Chondrocyte (in vitro differentiated cells): ENCODE data around the gene TSHR. TPM values are rescaled to one million over a fixed set of nuclear protein-coding genes. Genes with fewer than 3 reads are reported as not detected.

ENCODE experiments used
- DNase-seq: peaks from one replicate; pipeline ENCODE4 v3.0.0; 2021; ENCODE audit warnings: mixed read lengths, low spot score
- H3K27ac Mint-ChIP-seq: one replicate; pipeline ENCODE4 v1.8.0; 2021; ENCODE audit warnings: mild to moderate bottlenecking, moderate library complexity, mixed read lengths; ENCODE audit not compliant: unreplicated experiment
- H3K27me3 Mint-ChIP-seq: 2 replicates; pipeline ENCODE4 v1.8.0; 2021; ENCODE audit warnings: low read depth, mixed read lengths
- H3K36me3 Mint-ChIP-seq: 2 replicates; pipeline ENCODE4 v1.8.0; 2021; ENCODE audit warnings: low read depth, mixed read lengths
- H3K4me1 Mint-ChIP-seq: 2 replicates; pipeline ENCODE4 v1.8.0; 2021; ENCODE audit warnings: low read depth, mild to moderate bottlenecking, mixed read lengths
- H3K4me3 Mint-ChIP-seq: one replicate; pipeline ENCODE4 v1.8.0; 2021; ENCODE audit warnings: mild to moderate bottlenecking, moderate library complexity, mixed read lengths; ENCODE audit not compliant: unreplicated experiment
- H3K9me3 Mint-ChIP-seq: 2 replicates; pipeline ENCODE4 v1.8.0; 2021; ENCODE audit warnings: low read depth, mixed read lengths
- total RNA-seq: library from RNA; stranded (reverse); gene quantifications from 3 replicates; pipeline ENCODE4 v1.2.1, GENCODE V29; 2021
- TF ChIP-seq, protein P1 (sequence below): fragments of 200-600 bp; sonication (generic); IDR thresholded peaks from 2 replicates; pipeline ENCODE4 v1.5.0; 2021; ENCODE audit warnings: antibody characterized with exemption, mild to moderate bottlenecking, moderate library complexity

Gene TSHR
- total RNA-seq, 1 donor from 2014 or later = not detected

DNA sequence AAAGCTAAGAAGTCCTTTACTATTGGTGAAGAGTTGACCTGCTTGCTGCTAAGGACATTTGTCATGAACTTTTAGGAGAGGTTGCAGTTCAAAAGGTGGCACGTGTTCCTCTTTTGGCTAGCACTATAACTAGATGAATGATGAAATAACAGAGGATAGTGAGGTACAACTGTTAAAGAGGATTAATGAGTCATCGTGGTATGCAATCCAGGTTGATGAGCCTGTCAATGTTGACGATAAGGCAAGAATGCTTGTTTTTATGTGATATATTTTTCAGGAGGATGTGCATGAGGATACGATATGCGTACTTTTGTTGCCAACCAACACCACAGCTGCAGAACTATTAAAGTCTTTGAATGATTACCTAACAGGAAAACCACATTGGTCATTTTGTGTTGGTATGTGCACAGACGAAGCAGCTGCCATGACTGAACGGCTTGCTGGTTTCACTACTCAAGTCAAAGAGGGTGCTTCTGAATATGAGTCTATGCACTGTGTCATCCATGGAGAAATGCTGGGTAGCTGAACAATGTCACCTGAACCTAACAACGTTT, 24.5 kb upstream of the TSHR start:
- H3K27me3 Mint-ChIP-seq = no peaks in the 10 kb centered on the region
- peaks cover 9% of the 10 kb centered on the region for H3K4me1 Mint-ChIP-seq
- TF ChIP-seq, protein P1, sequence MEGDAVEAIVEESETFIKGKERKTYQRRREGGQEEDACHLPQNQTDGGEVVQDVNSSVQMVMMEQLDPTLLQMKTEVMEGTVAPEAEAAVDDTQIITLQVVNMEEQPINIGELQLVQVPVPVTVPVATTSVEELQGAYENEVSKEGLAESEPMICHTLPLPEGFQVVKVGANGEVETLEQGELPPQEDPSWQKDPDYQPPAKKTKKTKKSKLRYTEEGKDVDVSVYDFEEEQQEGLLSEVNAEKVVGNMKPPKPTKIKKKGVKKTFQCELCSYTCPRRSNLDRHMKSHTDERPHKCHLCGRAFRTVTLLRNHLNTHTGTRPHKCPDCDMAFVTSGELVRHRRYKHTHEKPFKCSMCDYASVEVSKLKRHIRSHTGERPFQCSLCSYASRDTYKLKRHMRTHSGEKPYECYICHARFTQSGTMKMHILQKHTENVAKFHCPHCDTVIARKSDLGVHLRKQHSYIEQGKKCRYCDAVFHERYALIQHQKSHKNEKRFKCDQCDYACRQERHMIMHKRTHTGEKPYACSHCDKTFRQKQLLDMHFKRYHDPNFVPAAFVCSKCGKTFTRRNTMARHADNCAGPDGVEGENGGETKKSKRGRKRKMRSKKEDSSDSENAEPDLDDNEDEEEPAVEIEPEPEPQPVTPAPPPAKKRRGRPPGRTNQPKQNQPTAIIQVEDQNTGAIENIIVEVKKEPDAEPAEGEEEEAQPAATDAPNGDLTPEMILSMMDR = no peak
- H3K4me3 Mint-ChIP-seq = no peak overlapping the region
- peaks cover 12% of the 10 kb centered on the region for H3K9me3 Mint-ChIP-seq
- no peak overlapping the region for H3K27ac Mint-ChIP-seq
- DNase-seq = no peak
- H3K36me3 Mint-ChIP-seq = peaks cover 3% of the 10 kb centered on the region

DNA sequence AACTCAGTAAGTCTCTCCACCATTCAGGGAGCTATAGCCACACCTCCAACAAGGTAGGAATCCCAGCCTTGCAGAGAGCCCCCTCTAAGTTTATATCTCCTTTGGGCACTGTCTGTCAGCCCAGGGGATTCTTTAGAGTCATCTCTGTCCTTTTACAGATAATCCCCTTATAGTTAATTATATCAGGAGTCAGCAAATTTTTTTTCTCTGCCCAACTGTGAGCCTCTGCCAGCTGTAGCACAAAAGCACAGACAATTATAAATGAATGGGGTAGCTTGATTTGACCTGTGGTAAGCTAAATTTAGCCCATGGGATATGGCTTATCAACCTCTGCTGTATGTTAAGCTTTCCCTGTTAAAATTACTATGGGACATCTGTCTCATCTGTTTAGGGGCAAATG, 22.1 kb upstream of the TSHR start:
- TF ChIP-seq, protein P1 = no peak
- peaks cover 11% of the 10 kb centered on the region for H3K9me3 Mint-ChIP-seq
- H3K27ac Mint-ChIP-seq = no peak overlapping the region
- H3K27me3 Mint-ChIP-seq = no peaks in the 10 kb centered on the region
- no peak overlapping the region for H3K4me3 Mint-ChIP-seq
- peaks cover 3% of the 10 kb centered on the region for H3K4me1 Mint-ChIP-seq
- peaks cover 3% of the 10 kb centered on the region for H3K36me3 Mint-ChIP-seq
- no peak for DNase-seq

DNA sequence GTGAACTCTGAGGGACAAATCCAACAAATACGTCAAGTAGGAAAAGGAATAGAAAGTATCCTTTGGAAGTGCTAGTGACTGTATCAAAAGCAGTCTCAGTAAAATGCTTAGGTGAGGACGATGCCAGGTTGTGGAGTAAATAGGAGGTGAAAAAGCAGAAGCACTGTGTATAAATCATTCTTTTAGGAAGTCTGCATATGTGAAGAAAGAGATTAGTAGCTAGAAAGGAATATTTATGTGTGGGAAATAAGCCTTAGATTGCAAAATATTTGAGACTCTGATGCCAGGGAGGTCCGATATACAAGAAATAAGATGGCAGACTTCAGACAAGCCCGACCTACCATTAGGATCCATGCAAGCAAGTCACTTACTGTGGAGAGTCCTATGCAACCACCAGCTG, 21.7 kb upstream of the TSHR start:
- H3K4me3 Mint-ChIP-seq = no peak overlapping the region
- H3K27me3 Mint-ChIP-seq = no peaks in the 10 kb centered on the region
- peaks cover 8% of the 10 kb centered on the region for H3K9me3 Mint-ChIP-seq
- no peak for DNase-seq
- peaks cover 2% of the 10 kb centered on the region for H3K36me3 Mint-ChIP-seq
- TF ChIP-seq, protein P1 = no peak
- peaks cover 3% of the 10 kb centered on the region for H3K4me1 Mint-ChIP-seq
- H3K27ac Mint-ChIP-seq = no peak overlapping the region

DNA sequence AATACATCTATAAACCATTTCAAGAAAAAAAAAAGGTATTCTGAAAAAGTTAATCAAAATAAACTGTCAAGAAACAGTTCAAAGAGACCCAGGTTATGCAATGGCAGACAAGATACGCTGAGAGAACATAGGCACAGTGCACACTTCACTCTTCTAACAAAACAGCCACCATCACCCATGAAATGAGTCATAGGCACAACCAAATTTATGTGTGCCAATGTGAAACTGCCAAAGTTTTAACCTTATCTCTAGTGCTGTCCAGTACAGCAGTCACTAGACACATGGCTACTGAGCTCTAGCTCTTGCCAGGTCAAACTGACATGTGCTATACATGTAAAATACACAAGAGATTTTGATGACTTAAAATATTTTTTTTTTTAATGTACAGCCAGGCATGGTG, 15.3 kb upstream of the TSHR start:
- TF ChIP-seq, protein P1 = no peak
- Mint-ChIP-seq H3K36me3 (no peaks in the 10 kb centered on the region), H3K4me3 (no peak overlapping the region), H3K27ac (no peak overlapping the region), H3K27me3 (no peaks in the 10 kb centered on the region), H3K4me1 (peaks cover 18% of the 10 kb centered on the region), H3K9me3 (no peaks in the 10 kb centered on the region)
- DNase-seq = no peak

DNA sequence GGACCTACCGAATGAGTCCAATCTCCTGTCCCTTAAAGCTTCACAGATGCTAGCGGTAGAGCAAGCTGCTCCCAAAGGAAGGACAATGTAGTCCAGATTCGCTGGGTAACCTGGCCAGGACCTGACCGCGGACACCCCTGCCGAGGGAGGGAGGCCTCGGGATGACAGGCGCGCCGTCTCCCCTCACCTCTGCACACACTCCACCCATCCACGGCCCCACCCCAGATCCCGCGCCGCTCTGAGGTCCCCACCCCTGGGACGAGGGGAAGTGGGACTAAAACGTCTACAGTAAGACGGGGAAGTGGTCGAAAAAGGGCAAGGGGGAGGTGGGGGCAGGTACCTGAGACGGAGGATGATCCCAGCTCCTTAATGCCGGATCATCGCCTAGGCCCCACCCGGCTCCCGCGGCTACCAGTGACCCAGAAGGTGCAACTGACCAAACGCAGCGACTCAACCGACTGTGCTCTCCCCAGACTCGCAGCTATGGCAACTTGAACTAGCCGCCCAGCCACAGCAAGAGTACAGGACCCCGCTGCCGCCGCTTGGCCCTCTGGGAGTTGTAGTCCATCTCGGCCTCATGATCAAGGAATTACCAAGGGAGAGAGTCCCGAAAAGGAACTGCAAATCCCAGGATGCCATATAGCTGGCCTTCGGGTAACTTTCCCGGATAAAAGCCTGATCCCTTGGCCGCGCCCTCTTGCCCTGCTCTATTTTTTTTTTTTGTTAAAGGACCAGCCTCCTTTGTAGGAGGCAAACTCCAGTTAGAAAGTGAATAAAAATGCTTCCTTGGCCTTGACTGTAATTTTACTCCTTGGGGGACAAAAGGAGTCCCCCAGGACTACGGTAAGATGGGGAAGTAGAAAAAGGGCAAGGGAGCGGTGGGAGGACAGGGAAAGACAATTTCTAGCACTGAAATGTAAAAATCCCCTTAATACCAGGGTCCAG, 13.9 kb upstream of the TSHR start, which contains the start of gene CEP128:
Gene CEP128, minus strand, starts transcription at position 498 of the 945 bp plus-strand sequence.
- Mint-ChIP-seq H3K27me3 (no peaks in the 10 kb centered on the region), H3K4me1 (peaks cover 18% of the 10 kb centered on the region), H3K27ac (peak within 1 kb of the TSS; percentile 60), H3K36me3 (no peaks in the 10 kb centered on the region), H3K4me3 (peak within 1 kb of the TSS; percentile 85), H3K9me3 (no peaks in the 10 kb centered on the region)
- TF ChIP-seq, protein P1 = no peak
- peak; percentile 97 for DNase-seq
